ENCODE measurements around the gene SHLD1.
"Not testable (repeated sequence)": the region's sequence is repeated elsewhere in the genome, so short reads cannot be mapped to it uniquely, and the experiment has no call there.

SHLD1 gene

GRCh38 chr20:5772704-5773103 lies 22.5 kb downstream of the SHLD1 start:
- no peak for TF ChIP-seq CTCF (IDR thresholded peaks at IDR 0.05; ENCODE audit: extremely low read depth, missing control alignments)
- DNase-seq (ENCODE audit: low spot score), result no peak

- TF ChIP-seq CTCF (IDR thresholded peaks at IDR 0.05; ENCODE audit: extremely low read depth, missing control alignments), result no peak
- DNase-seq (ENCODE audit: low spot score), result no peak
Observed at GRCh38 chr20:5773589-5773988, 23.4 kb downstream of the SHLD1 start.

- no peak for DNase-seq (ENCODE audit: low spot score)
- no peak for TF ChIP-seq CTCF (IDR thresholded peaks at IDR 0.05; ENCODE audit: extremely low read depth, missing control alignments)
Observed at GRCh38 chr20:5776077-5776476, 25.9 kb downstream of the SHLD1 start.

- DNase-seq (ENCODE audit: low spot score), result no peak
Observed at GRCh38 chr20:5779071-5779900, 29.1 kb downstream of the SHLD1 start.

GRCh38 chr20:5780846-5781217 lies 30.6 kb downstream of the SHLD1 start:
- TF ChIP-seq CTCF (IDR thresholded peaks at IDR 0.05; ENCODE audit: extremely low read depth, missing control alignments), result no peak
- no peak for DNase-seq (ENCODE audit: low spot score)

More at GRCh38 chr20:5779071-5779900, 29.1 kb downstream of the SHLD1 start:
- no peak for TF ChIP-seq CTCF (IDR thresholded peaks at IDR 0.05; ENCODE audit: extremely low read depth, missing control alignments)

GRCh38 chr20:5781367-5781766 lies 31.2 kb downstream of the SHLD1 start:
- not testable (repeated sequence) for DNase-seq (ENCODE audit: low spot score)

- TF ChIP-seq CTCF (IDR thresholded peaks at IDR 0.05; ENCODE audit: extremely low read depth, missing control alignments), result no peak
- no peak for DNase-seq (ENCODE audit: low spot score)
Observed at GRCh38 chr20:5781798-5782750, 31.9 kb downstream of the SHLD1 start.

Measured in GM20000 (cell line).